Mammary epithelial cell (primary cell): ENCODE measurements around the gene BRD4.

Experiments used
- EZH2 ChIP-seq: IDR thresholded peaks from 2 replicates; pipeline ENCODE4 v1.6.1; 2012; ENCODE audit warnings: low read length, inconsistent platforms, borderline replicate concordance
- TF ChIP-seq, protein P1 (sequence below), 2 donors: IDR thresholded peaks in 1 of 2; conservative IDR thresholded peaks in 1 of 2; 2 replicates each; pipeline ENCODE4 v1.5.1; 2011 to 2012; ENCODE audit warnings: inconsistent platforms in 2 of 2, low read length in 2 of 2, mild to moderate bottlenecking in 2 of 2, control low read depth in 1 of 2, low read depth in 1 of 2; ENCODE audit not compliant: insufficient read depth in 1 of 2; ENCODE audit errors: extremely low read depth in 1 of 2

DNA sequence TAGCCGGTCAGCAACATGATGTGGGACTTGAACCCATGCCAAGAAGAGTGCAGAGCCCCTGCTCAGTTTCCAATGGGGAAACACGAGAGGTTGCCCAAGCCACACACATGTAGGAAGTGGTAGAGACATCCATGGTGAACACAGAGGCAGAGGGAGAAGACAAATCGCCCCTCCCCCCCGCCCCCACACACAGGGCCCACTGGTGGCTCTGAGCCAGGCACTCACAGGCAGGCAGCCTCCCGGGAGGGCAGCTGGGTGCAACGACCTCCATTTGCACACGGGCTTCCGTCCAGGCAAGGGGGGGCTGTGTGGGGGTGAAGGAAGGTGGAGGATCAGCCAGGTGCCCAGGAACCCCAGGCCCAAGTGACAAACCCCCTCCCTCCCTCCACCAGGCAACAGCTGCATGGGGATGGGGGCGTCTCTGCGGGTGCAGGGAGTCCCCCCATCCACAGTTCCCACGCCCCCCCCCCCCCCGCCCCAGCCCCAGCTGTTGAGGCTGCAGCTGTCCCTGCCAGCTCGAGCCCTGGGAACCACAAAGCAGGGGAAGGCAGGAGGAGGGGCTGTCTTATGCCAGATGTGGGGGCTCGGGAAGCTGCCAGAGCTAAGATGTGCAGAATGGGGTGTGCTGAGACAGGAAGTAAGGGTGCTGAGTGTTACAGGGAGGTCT lies 134.9 kb downstream of the BRD4 start:
- TF ChIP-seq, protein P1, sequence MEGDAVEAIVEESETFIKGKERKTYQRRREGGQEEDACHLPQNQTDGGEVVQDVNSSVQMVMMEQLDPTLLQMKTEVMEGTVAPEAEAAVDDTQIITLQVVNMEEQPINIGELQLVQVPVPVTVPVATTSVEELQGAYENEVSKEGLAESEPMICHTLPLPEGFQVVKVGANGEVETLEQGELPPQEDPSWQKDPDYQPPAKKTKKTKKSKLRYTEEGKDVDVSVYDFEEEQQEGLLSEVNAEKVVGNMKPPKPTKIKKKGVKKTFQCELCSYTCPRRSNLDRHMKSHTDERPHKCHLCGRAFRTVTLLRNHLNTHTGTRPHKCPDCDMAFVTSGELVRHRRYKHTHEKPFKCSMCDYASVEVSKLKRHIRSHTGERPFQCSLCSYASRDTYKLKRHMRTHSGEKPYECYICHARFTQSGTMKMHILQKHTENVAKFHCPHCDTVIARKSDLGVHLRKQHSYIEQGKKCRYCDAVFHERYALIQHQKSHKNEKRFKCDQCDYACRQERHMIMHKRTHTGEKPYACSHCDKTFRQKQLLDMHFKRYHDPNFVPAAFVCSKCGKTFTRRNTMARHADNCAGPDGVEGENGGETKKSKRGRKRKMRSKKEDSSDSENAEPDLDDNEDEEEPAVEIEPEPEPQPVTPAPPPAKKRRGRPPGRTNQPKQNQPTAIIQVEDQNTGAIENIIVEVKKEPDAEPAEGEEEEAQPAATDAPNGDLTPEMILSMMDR (conservative IDR thresholded peaks at IDR 0.05 in 1 of 2, IDR thresholded peaks at IDR 0.05 in 1 of 2; ENCODE audit: extremely low read depth in 1 of 2, insufficient read depth in 1 of 2, low read depth in 1 of 2, low read length in 2 of 2) = no peak
- TF ChIP-seq EZH2 = no peak
